ENCODE data around the gene PLA1A. TPM values are rescaled to one million over a fixed set of nuclear protein-coding genes. Genes with fewer than 3 reads are reported as not detected.
"Not testable (repeated sequence)": the region's sequence is repeated elsewhere in the genome, so short reads cannot be mapped to it uniquely, and the experiment has no call there.

Gene PLA1A
- total RNA-seq, 2 experiments from 2014 or later, result not detected

DNA sequence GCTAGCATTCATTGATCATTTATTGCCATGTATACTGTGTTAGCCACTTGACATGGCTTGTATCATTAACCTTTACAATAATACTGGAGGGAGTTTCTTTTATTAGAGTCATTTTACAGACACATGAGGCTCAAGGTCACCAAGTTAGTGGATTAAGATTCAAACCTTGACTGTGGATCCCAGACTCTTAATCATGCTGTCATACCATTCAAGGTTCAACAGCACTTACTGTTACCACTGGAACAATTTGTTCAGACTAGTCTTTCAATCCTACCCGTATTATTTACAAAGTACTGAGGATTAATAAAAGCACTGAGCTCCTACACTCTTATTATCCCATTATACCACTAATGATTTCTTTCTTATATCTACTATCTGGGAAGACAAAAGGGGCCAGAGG is 78.3 kb downstream of the PLA1A start:
- Mint-ChIP-seq H3K9me3 (no peaks in the 10 kb centered on the region), H3K27me3 (no peaks in the 10 kb centered on the region), H3K4me1 (ENCODE audit: low read depth) (peaks cover 43% of the 10 kb centered on the region), H3K36me3 (ENCODE audit: low read depth) (peaks cover 56% of the 10 kb centered on the region), H3K4me3 (peak overlapping the region; percentile 87), H3K27ac (peak overlapping the region; percentile 91)
- TF ChIP-seq, protein P1, sequence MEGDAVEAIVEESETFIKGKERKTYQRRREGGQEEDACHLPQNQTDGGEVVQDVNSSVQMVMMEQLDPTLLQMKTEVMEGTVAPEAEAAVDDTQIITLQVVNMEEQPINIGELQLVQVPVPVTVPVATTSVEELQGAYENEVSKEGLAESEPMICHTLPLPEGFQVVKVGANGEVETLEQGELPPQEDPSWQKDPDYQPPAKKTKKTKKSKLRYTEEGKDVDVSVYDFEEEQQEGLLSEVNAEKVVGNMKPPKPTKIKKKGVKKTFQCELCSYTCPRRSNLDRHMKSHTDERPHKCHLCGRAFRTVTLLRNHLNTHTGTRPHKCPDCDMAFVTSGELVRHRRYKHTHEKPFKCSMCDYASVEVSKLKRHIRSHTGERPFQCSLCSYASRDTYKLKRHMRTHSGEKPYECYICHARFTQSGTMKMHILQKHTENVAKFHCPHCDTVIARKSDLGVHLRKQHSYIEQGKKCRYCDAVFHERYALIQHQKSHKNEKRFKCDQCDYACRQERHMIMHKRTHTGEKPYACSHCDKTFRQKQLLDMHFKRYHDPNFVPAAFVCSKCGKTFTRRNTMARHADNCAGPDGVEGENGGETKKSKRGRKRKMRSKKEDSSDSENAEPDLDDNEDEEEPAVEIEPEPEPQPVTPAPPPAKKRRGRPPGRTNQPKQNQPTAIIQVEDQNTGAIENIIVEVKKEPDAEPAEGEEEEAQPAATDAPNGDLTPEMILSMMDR (IDR thresholded peaks at IDR 0.05), result no peak
- CTCF ChIA-PET, result interaction anchor here (1.7 kb wide), 1 partner anchor 21 kb away, joined by 6 read pairs; no protein-coding TSS in a partner anchor
- no peak for ATAC-seq (ENCODE audit: poor library complexity)
- Histone ChIP-seq H3K36me3 (ENCODE audit: insufficient read depth, low read length) (peaks cover 37% of the 10 kb centered on the region), H3K4me3 (ENCODE audit: low read length) (peak overlapping the region; percentile 68), H3K9me3 (ENCODE audit: control insufficient read depth in 1 of 2, insufficient read depth in 1 of 2, low read length in 2 of 2) (no peaks in the 10 kb centered on the region), H3K27me3 (ENCODE audit: control insufficient read depth in 1 of 2, insufficient read depth in 2 of 2, low read length in 2 of 2) (no peaks in the 10 kb centered on the region), H3K27ac (ENCODE audit: low read depth in 1 of 2, low read length in 2 of 2) (peak overlapping the region in 1 of 2 donors; percentile 69), H3K4me1 (ENCODE audit: insufficient read depth, low read length) (peaks cover 8% of the 10 kb centered on the region)
- POLR2A ChIA-PET, result interaction anchor here (0.6 to 2.2 kb wide), 6 partner anchors 15 to 471 kb away, joined by 3 to 13 read pairs (median 7); partner anchors contain the start of genes TIMMDC1 and TMEM39A
- intact Hi-C loops (cut with DNase I, micrococcal nuclease), result loop anchor here (2.0 to 10.0 kb wide), 4 partner anchors 177 to 421 kb away; partner anchors contain the start of genes GSK3B (in 1 of the 2), POGLUT1 (in 1 of the 2) and TIMMDC1 (in 1 of the 2)
- no peak for DNase-seq

DNA sequence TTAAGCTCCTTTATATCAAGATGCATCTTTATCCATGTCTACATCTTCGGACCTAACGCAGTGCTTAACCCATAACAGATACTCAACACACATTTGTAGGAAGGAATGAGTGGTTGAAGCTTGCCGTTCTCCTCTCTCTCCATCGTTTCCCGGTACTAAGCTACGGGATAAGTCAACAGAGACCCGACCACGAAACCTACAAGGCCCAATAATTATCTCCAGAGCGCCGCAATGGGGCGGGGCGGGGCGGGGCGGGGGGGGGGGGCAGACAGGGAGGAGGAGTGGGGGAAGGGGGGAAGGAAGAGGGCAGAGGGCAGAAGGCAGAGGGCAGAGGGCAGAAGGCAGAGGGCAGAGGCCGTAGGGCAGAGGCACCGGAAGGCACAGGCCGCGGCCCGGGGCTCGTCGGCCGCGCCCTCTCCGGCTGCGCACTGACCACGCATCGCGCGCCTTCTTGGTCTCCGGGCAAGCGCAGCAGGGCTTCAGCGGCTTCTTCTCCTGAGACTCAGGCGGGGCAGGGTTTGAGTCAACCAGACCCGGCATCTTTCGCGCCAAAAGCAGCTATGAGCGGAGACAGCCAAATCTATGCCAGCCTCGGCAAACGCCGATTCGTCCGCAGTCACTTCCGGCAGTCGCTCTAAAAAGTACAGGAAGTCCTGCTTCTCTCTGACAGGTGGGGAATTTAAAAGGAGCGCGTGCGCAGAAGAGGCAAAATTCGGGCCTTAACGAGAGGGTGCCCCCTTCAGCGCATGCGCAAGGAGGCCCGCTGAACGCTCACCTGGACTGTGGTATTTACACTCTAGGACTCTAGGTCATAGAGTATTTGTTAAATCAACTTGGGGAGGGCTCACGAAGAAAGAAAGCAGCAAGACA is 79.3 kb downstream of the PLA1A start, which contains the start of gene COX17:
TSS of gene COX17 (minus strand) at position 636 of the 870 bp plus-strand sequence. CDS start at position 540, 96 bp downstream.
- peak within 1 kb of the TSS; percentile 87 for H3K4me3 Mint-ChIP-seq
- peaks cover 46% of the 10 kb centered on the region for H3K36me3 Mint-ChIP-seq (ENCODE audit: low read depth)
- peak; percentile 92 to 99 (median 95) for DNase-seq
- H3K27me3 Mint-ChIP-seq, result no peaks in the 10 kb centered on the region
- Histone ChIP-seq H3K36me3 (ENCODE audit: insufficient read depth, low read length) (peaks cover 27% of the 10 kb centered on the region), H3K4me1 (ENCODE audit: insufficient read depth, low read length) (peaks cover 8% of the 10 kb centered on the region), H3K27me3 (ENCODE audit: control insufficient read depth in 1 of 2, insufficient read depth in 2 of 2, low read length in 2 of 2) (no peaks in the 10 kb centered on the region), H3K9me3 (ENCODE audit: control insufficient read depth in 1 of 2, insufficient read depth in 1 of 2, low read length in 2 of 2) (no peaks in the 10 kb centered on the region), H3K27ac (ENCODE audit: low read depth in 1 of 2, low read length in 2 of 2) (peak within 1 kb of the TSS; percentile 81 to 85), H3K4me3 (ENCODE audit: low read length) (peak within 1 kb of the TSS; percentile 68)
- ChIA-PET POLR2A (interaction anchor here (1.1 to 2.2 kb wide), 7 partner anchors 23 to 470 kb away, joined by 3 to 13 read pairs (median 4); partner anchors contain the start of genes TIMMDC1 and TMEM39A), CTCF (interaction anchor here (1.7 kb wide), 1 partner anchor 20 kb away, joined by 6 read pairs; no protein-coding TSS in a partner anchor)
- H3K9me3 Mint-ChIP-seq, result no peaks in the 10 kb centered on the region
- H3K27ac Mint-ChIP-seq, result peak within 1 kb of the TSS; percentile 91
- TF ChIP-seq, protein P1 (IDR thresholded peaks at IDR 0.05), result no peak
- H3K4me1 Mint-ChIP-seq (ENCODE audit: low read depth), result peaks cover 36% of the 10 kb centered on the region
- intact Hi-C loops (cut with DNase I, micrococcal nuclease), result loop anchor here (1.0 to 10.0 kb wide), 5 partner anchors 178 to 420 kb away; partner anchors contain the start of genes TIMMDC1 (in 2 of the 2), GSK3B (in 1 of the 2) and POGLUT1 (in 1 of the 2)
- peak; percentile 87 for ATAC-seq (ENCODE audit: poor library complexity)

DNA sequence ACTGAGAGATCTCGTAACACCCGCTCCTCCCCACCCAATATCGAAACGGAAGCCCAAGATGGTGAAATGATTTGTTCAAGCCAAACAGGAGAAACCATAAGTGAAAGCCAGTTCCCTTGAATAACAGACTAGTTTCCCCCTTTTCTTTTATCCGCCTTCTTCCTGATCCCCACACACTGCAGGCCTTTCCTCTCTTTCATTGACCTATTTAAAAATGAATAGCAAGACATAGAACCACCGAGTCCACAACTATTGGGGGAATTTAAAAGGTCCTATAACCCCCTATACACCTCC is 79.9 kb downstream of the PLA1A start:
- H3K27me3 Mint-ChIP-seq, result no peaks in the 10 kb centered on the region
- Histone ChIP-seq H3K4me1 (ENCODE audit: insufficient read depth, low read length) (peaks cover 8% of the 10 kb centered on the region), H3K27ac (ENCODE audit: low read depth in 1 of 2, low read length in 2 of 2) (peak overlapping the region; percentile 81 to 85), H3K27me3 (ENCODE audit: control insufficient read depth in 1 of 2, insufficient read depth in 2 of 2, low read length in 2 of 2) (no peaks in the 10 kb centered on the region), H3K9me3 (ENCODE audit: control insufficient read depth in 1 of 2, insufficient read depth in 1 of 2, low read length in 2 of 2) (no peaks in the 10 kb centered on the region), H3K36me3 (ENCODE audit: insufficient read depth, low read length) (peaks cover 27% of the 10 kb centered on the region), H3K4me3 (ENCODE audit: low read length) (peak overlapping the region; percentile 68)
- peak overlapping the region; percentile 91 for H3K27ac Mint-ChIP-seq
- peaks cover 32% of the 10 kb centered on the region for H3K4me1 Mint-ChIP-seq (ENCODE audit: low read depth)
- TF ChIP-seq, protein P1 (IDR thresholded peaks at IDR 0.05), result no peak
- no peak for DNase-seq
- H3K36me3 Mint-ChIP-seq (ENCODE audit: low read depth), result peaks cover 41% of the 10 kb centered on the region
- H3K9me3 Mint-ChIP-seq, result no peaks in the 10 kb centered on the region
- intact Hi-C loops (cut with DNase I, micrococcal nuclease), result loop anchor here (1.0 to 10.0 kb wide), 5 partner anchors 179 to 420 kb away; partner anchors contain the start of genes TIMMDC1 (in 2 of the 2), GSK3B (in 1 of the 2) and POGLUT1 (in 1 of the 2)
- ChIA-PET POLR2A (interaction anchor here (1.2 to 2.2 kb wide), 5 partner anchors 24 to 436 kb away, joined by 3 to 13 read pairs (median 10); partner anchors contain the start of genes TIMMDC1 and TMEM39A), CTCF (no interaction called here)
- no peak for ATAC-seq (ENCODE audit: poor library complexity)
- H3K4me3 Mint-ChIP-seq, result peak overlapping the region; percentile 87

DNA sequence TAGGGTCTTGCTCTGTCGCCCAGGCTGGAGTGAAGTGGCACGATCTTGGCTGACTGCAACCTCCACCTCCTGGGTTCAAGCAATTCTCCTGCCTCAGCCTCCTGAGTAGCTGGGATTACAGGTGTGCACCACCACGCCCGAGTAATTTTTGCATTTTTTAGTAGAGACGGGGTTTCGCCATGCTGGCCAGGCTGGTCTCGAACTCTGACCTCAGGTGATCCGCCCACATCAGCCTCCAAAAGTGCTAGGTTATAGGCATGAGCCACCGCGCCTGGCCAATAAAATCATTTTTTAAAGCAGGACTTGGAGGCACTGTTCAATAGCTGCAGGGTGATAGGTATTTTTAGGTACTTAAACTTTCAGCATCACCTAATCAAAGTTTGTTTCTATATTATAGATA is 80.5 kb downstream of the PLA1A start:
- H3K9me3 ChIP-seq (ENCODE audit: control insufficient read depth in 1 of 2, insufficient read depth in 1 of 2, low read length in 2 of 2); ATAC-seq (ENCODE audit: poor library complexity); CTCF ChIA-PET; H3K4me1 ChIP-seq (ENCODE audit: insufficient read depth, low read length); H3K9me3 Mint-ChIP-seq; H3K27ac ChIP-seq (ENCODE audit: low read depth in 1 of 2, low read length in 2 of 2); H3K27me3 Mint-ChIP-seq; DNase-seq; H3K4me3 ChIP-seq (ENCODE audit: low read length); H3K27me3 ChIP-seq (ENCODE audit: control insufficient read depth in 1 of 2, insufficient read depth in 2 of 2, low read length in 2 of 2): not testable (repeated sequence)
- POLR2A ChIA-PET, result interaction anchor here (1.2 to 2.2 kb wide), 3 partner anchors 180 to 437 kb away, joined by 3 to 13 read pairs (median 10); partner anchors contain the start of gene TIMMDC1
- peaks cover 21% of the 10 kb centered on the region for H3K36me3 ChIP-seq (ENCODE audit: insufficient read depth, low read length)
- intact Hi-C loops (cut with DNase I, micrococcal nuclease), result loop anchor here (5.0 to 10.0 kb wide), 3 partner anchors 211 to 419 kb away; partner anchors contain the start of genes GSK3B (in 1 of the 2) and POGLUT1 (in 1 of the 2)
- Mint-ChIP-seq H3K27ac (peak overlapping the region; percentile 91), H3K4me1 (ENCODE audit: low read depth) (peaks cover 32% of the 10 kb centered on the region), H3K4me3 (peak overlapping the region; percentile 20), H3K36me3 (ENCODE audit: low read depth) (peaks cover 34% of the 10 kb centered on the region)
